Fibroblast of lung (primary cell): ENCODE results near the gene TNS1. TPM values are rescaled to one million over a fixed set of nuclear protein-coding genes. Genes with fewer than 3 reads are reported as not detected.

Experiments used
- DNase-seq, 2 donors: peaks; one replicate each; pipeline versions ENCODE4 v3.0.0 to v3.0.0-alpha.2; 2010; ENCODE audit warnings: low read depth in 2 of 2
- H2AFZ ChIP-seq: 2 replicates; pipeline ENCODE4 v1.5.1; 2012; ENCODE audit warnings: low read length, control low read depth, inconsistent platforms
- H3K27ac ChIP-seq: 2 replicates; pipeline ENCODE4 v1.5.1; 2011; ENCODE audit warnings: low read length, control low read depth; ENCODE audit not compliant: insufficient read depth
- H3K27me3 ChIP-seq: 2 replicates; pipeline ENCODE4 v1.5.1; 2011; ENCODE audit warnings: mild to moderate bottlenecking, low read length; ENCODE audit not compliant: control insufficient read depth, insufficient read depth
- H3K36me3 ChIP-seq: 2 replicates; pipeline ENCODE4 v1.5.1; 2011; ENCODE audit warnings: low read length; ENCODE audit not compliant: control insufficient read depth, insufficient read depth
- H3K4me1 ChIP-seq: 2 replicates; pipeline ENCODE4 v1.5.1; 2011; ENCODE audit warnings: low read length; ENCODE audit not compliant: control insufficient read depth, insufficient read depth; ENCODE audit errors: extremely low read depth
- H3K4me2 ChIP-seq: 2 replicates; pipeline ENCODE4 v1.5.1; 2011; ENCODE audit warnings: low read length, control low read depth; ENCODE audit not compliant: insufficient read depth; ENCODE audit errors: extremely low read depth
- H3K4me3 ChIP-seq, 4 experiments: fragments of 200-600 bp in 1 of 4; sonication (generic) in 1 of 4; replicated peaks in 1 of 4; 2 replicates each; pipeline ENCODE4 v1.5.1; 2011 to 2016; ENCODE audit warnings: low read length in 4 of 4, low read depth in 3 of 4, mild to moderate bottlenecking in 3 of 4, control low read depth in 2 of 4, inconsistent platforms in 1 of 4, mixed read lengths in 1 of 4; ENCODE audit not compliant: insufficient read depth in 1 of 4; ENCODE audit errors: control extremely low read depth in 1 of 4
- H3K79me2 ChIP-seq: 2 replicates; pipeline ENCODE4 v1.5.1; 2012; ENCODE audit warnings: mild to moderate bottlenecking, low read length, inconsistent platforms; ENCODE audit not compliant: control insufficient read depth, insufficient read depth
- H3K9ac ChIP-seq: 2 replicates; pipeline ENCODE4 v1.5.1; 2011; ENCODE audit warnings: mild to moderate bottlenecking, low read length, control low read depth; ENCODE audit not compliant: insufficient read depth
- H3K9me3 ChIP-seq: 2 replicates; pipeline ENCODE4 v1.5.1; 2012; ENCODE audit warnings: low read depth, low read length; ENCODE audit not compliant: control insufficient read depth, insufficient read depth
- H4K20me1 ChIP-seq: 2 replicates; pipeline ENCODE4 v1.5.1; 2011; ENCODE audit warnings: low read length; ENCODE audit not compliant: control insufficient read depth, insufficient read depth; ENCODE audit errors: extremely low read depth
- EZH2 ChIP-seq: IDR thresholded peaks from 2 replicates; pipeline ENCODE4 v1.5.1; 2012; ENCODE audit warnings: low read length, control low read depth, mild to moderate bottlenecking; ENCODE audit errors: missing control alignments
- polyA plus RNA-seq, 2 donors: library from polyadenylated mRNA; depleted of rRNA in 1 of 2; stranded (reverse) in 1 of 2; unstranded in 1 of 2; fragments of >200 nt; gene quantifications; 2 replicates each; pipeline ENCODE4 v1.2.1, GENCODE V29; 2011 to 2012; ENCODE audit warnings: missing spikeins in 1 of 2
- total RNA-seq: library from RNA; depleted of rRNA; stranded (reverse); fragments of >200 nt; gene quantifications from 2 replicates; pipeline ENCODE4 v1.2.1, GENCODE V29; 2014
- TF ChIP-seq, protein P1 (sequence below), 2 donors: IDR thresholded peaks in 1 of 2; conservative IDR thresholded peaks in 1 of 2; 1 replicate in 1 of 2; 2 replicates in 1 of 2; pipeline ENCODE4 v1.5.1; 2011 to 2012; ENCODE audit warnings: low read length in 2 of 2, control low read depth in 1 of 2, inconsistent platforms in 1 of 2, low read depth in 1 of 2, mild to moderate bottlenecking in 1 of 2

Gene TNS1
- total and polyA plus RNA-seq, 2 donors (not counting 1 experiment from before 2014, with no cell fraction given): 44.4 to 47.1 TPM

DNA sequence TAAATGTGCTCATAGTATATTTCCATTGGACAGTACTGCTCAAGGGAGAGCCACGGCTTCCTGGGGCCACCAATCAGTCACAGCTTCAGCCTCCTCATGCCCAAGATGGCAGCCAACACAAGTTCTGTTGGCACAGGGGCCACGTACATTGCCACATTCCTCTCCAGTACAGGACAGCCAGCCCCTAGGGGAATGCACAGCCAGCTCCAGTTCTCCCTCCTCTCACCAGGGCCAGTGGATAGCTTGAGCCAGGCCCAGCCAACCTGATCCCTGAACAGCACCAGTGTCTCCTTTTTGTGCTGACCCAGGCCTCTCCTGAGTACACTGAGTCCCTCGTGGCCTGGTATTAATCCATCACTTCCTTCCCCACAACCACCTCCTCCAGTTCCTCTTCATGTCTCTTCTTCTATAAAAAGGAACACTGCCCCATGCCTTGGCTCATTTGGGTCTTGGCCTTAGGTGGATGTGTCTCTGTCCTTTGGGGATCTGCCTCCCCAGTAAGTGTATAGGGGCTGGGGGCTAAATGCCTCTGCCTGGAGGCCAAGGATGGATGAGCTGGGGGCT, 168.7 kb downstream of the TNS1 start:
- H2AFZ ChIP-seq: no peak overlapping the region
- H3K27me3 ChIP-seq: no peaks in the 10 kb centered on the region
- H3K4me3 ChIP-seq: no peak overlapping the region
- no peaks in the 10 kb centered on the region for H4K20me1 ChIP-seq
- no peak overlapping the region for H3K9ac ChIP-seq
- H3K4me1 ChIP-seq: peaks cover 18% of the 10 kb centered on the region
- no peak overlapping the region for H3K27ac ChIP-seq
- no peaks in the 10 kb centered on the region for H3K9me3 ChIP-seq
- TF ChIP-seq, protein P1, sequence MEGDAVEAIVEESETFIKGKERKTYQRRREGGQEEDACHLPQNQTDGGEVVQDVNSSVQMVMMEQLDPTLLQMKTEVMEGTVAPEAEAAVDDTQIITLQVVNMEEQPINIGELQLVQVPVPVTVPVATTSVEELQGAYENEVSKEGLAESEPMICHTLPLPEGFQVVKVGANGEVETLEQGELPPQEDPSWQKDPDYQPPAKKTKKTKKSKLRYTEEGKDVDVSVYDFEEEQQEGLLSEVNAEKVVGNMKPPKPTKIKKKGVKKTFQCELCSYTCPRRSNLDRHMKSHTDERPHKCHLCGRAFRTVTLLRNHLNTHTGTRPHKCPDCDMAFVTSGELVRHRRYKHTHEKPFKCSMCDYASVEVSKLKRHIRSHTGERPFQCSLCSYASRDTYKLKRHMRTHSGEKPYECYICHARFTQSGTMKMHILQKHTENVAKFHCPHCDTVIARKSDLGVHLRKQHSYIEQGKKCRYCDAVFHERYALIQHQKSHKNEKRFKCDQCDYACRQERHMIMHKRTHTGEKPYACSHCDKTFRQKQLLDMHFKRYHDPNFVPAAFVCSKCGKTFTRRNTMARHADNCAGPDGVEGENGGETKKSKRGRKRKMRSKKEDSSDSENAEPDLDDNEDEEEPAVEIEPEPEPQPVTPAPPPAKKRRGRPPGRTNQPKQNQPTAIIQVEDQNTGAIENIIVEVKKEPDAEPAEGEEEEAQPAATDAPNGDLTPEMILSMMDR (conservative IDR thresholded peaks at IDR 0.05 in 1 of 2, IDR thresholded peaks at IDR 0.05 in 1 of 2; ENCODE audit: low read depth in 1 of 2, low read length in 2 of 2): no peak
- no peak for TF ChIP-seq EZH2
- no peak for DNase-seq
- H3K79me2 ChIP-seq: no peaks in the 10 kb centered on the region
- no peak overlapping the region for H3K4me2 ChIP-seq
- H3K36me3 ChIP-seq: peaks cover 21% of the 10 kb centered on the region

DNA sequence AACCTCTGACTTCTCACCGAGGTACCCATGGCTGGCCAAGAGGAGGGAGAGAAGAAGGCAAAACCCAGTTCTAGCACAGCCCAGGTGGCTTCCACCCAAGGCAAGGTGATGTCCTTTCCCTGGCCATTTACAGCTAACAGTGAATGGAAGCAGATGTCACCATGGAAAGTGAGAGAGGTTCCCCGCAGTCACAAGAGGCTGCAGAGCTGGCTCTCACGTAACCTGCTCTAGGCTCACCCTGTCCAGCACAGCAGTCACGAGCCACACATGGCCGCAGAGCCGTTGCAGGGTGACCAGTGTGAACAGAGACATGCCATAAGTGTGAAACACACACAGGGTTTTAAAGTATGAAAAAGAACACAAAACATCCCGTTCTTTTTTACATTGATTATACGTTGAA, 169.4 kb downstream of the TNS1 start:
- H3K9ac ChIP-seq: no peak overlapping the region
- no peaks in the 10 kb centered on the region for H3K27me3 ChIP-seq
- no peaks in the 10 kb centered on the region for H4K20me1 ChIP-seq
- H3K27ac ChIP-seq: no peak overlapping the region
- H3K9me3 ChIP-seq: no peaks in the 10 kb centered on the region
- peaks cover 18% of the 10 kb centered on the region for H3K4me1 ChIP-seq
- no peak overlapping the region for H2AFZ ChIP-seq
- H3K36me3 ChIP-seq: peaks cover 21% of the 10 kb centered on the region
- TF ChIP-seq, protein P1 (conservative IDR thresholded peaks at IDR 0.05 in 1 of 2, IDR thresholded peaks at IDR 0.05 in 1 of 2; ENCODE audit: low read depth in 1 of 2, low read length in 2 of 2): no peak
- no peak for TF ChIP-seq EZH2
- H3K79me2 ChIP-seq: no peaks in the 10 kb centered on the region
- no peak for DNase-seq
- no peak overlapping the region for H3K4me3 ChIP-seq
- H3K4me2 ChIP-seq: no peak overlapping the region

DNA sequence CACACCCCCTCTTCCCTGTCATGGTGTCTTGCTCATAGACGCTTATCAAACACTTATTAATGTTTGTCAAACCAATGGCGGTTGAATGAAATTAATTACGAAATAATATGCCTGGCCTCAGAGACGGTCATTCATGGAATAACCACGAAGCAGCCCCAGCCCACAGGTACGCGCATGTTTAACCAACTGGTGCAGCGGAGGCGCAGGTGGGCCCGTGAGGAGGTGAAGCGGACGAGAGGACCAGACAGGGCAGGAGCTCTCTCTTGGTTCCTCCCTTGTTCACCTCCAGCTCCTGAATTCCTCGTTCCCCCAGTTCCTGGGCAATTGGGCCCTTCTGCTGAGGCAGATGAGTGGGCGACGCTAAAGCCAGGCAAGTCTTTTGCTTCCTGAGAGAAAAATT, 169.8 kb downstream of the TNS1 start:
- Histone ChIP-seq H3K79me2 (no peaks in the 10 kb centered on the region), H3K9ac (no peak overlapping the region), H2AFZ (no peak overlapping the region), H3K27me3 (no peaks in the 10 kb centered on the region), H3K4me2 (no peak overlapping the region), H3K27ac (no peak overlapping the region), H3K4me3 (no peak overlapping the region), H3K4me1 (peaks cover 22% of the 10 kb centered on the region), H4K20me1 (no peaks in the 10 kb centered on the region), H3K9me3 (no peaks in the 10 kb centered on the region), H3K36me3 (peaks cover 21% of the 10 kb centered on the region)
- TF ChIP-seq, protein P1 (conservative IDR thresholded peaks at IDR 0.05 in 1 of 2, IDR thresholded peaks at IDR 0.05 in 1 of 2; ENCODE audit: low read depth in 1 of 2, low read length in 2 of 2): no peak
- TF ChIP-seq EZH2: no peak
- DNase-seq: no peak
